SK-N-SH (cell line): Measurements from ENCODE around the gene DYNC2H1.

ENCODE experiments used
- CTCF ChIP-seq: fragments of 200-600 bp; sonication (generic); IDR thresholded peaks from 2 replicates; pipeline ENCODE4 v1.6.1; 2017; ENCODE audit warnings: antibody characterized with exemption, mild to moderate bottlenecking, moderate library complexity
- JUND ChIP-seq: IDR thresholded peaks from 2 replicates; pipeline ENCODE4 v1.4.0; 2012
- MAX ChIP-seq: IDR thresholded peaks from 2 replicates; pipeline ENCODE4 v1.4.0; 2012; ENCODE audit warnings: low read depth
- POLR2AphosphoS5 ChIP-seq: IDR thresholded peaks from 2 replicates; pipeline ENCODE4 v1.6.1; 2012; ENCODE audit warnings: low read depth, low read length

DNA sequence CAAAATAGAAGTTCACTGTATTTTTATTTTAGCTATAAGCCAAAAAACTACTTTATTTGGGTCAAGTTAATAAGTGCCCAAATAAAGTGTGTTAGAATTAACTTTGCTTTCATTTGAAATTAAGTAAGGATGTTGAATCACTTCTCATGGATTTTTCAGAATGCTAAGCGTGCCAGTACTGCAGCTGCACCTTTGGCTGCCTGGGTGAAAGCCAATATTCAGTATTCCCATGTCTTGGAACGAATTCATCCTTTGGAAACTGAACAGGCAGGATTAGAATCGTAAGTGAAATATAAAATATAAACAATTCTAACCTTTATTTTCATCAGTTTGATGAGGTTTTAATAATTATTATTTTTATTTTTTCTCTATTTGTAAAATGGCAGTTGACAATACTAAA is 113.6 kb downstream of the DYNC2H1 start:
- TF ChIP-seq CTCF (no peak), JUND (no peak), POLR2AphosphoS5 (no peak), MAX (no peak)
